Central memory CD4-positive, alpha-beta T cell (primary cell): ENCODE results near the gene SENP8.
"Not testable (repeated sequence)": the region's sequence is repeated elsewhere in the genome, so short reads cannot be mapped to it uniquely, and the experiment has no call there.

ENCODE experiments used
- DNase-seq: peaks from one replicate; pipeline ENCODE4 v3.0.0; 2022
- total RNA-seq, 3 experiments: gene quantifications; one replicate each; lab custom pipeline; 2026; lab: John Stamatoyannopoulos, UW

SENP8 gene
- total RNA-seq, result 0.39 to 3.3 (median 3.3) reads per million in 3 experiments

GRCh38 chr15:72118017-72118978 is at the start of gene SENP8, which contains the start of gene MYO9A:
SENP8 (plus strand) TSS chr15:72118403; CDS start chr15:72139624, 21,221 bp downstream.
MYO9A (minus strand) TSS chr15:72118150; CDS start chr15:72046563, 71,587 bp downstream.
- DNase-seq, result peak; percentile 98

- DNase-seq, result no peak
Observed at GRCh38 chr15:72068856-72069255, 49.3 kb upstream of the SENP8 start.

GRCh38 chr15:72070817-72071447 is 47.3 kb upstream of the SENP8 start:
- DNase-seq, result no peak

GRCh38 chr15:72071448-72071825 is 46.8 kb upstream of the SENP8 start:
- DNase-seq, result not testable (repeated sequence)

- DNase-seq, result no peak
Observed at GRCh38 chr15:72074335-72075060, 43.7 kb upstream of the SENP8 start.

GRCh38 chr15:72077950-72078349 is 40.3 kb upstream of the SENP8 start:
- no peak for DNase-seq

- DNase-seq, result no peak
Observed at GRCh38 chr15:72078887-72079286, 39.3 kb upstream of the SENP8 start.

- no peak for DNase-seq
Observed at GRCh38 chr15:72082176-72082575, 36.0 kb upstream of the SENP8 start.

GRCh38 chr15:72086010-72086697 is 32.0 kb upstream of the SENP8 start:
- DNase-seq, result no peak

GRCh38 chr15:72086920-72087648 is 31.1 kb upstream of the SENP8 start:
- no peak for DNase-seq

GRCh38 chr15:72092006-72092405 is 26.2 kb upstream of the SENP8 start:
- DNase-seq, result no peak

- DNase-seq, result no peak
Observed at GRCh38 chr15:72092691-72093090, 25.5 kb upstream of the SENP8 start.

GRCh38 chr15:72096796-72097195 is 21.4 kb upstream of the SENP8 start:
- DNase-seq, result no peak

GRCh38 chr15:72098040-72098439 is 20.2 kb upstream of the SENP8 start:
- no peak for DNase-seq

- DNase-seq, result no peak
Observed at GRCh38 chr15:72099155-72099554, 19.0 kb upstream of the SENP8 start.

GRCh38 chr15:72100551-72100950 is 17.7 kb upstream of the SENP8 start:
- not testable (repeated sequence) for DNase-seq

- DNase-seq, result no peak
Observed at GRCh38 chr15:72105111-72105510, 13.1 kb upstream of the SENP8 start.

GRCh38 chr15:72106068-72106467 is 12.1 kb upstream of the SENP8 start:
- no peak for DNase-seq

- no peak for DNase-seq
Observed at GRCh38 chr15:72110355-72110754, 7.8 kb upstream of the SENP8 start.

GRCh38 chr15:72112116-72112515 is 6.1 kb upstream of the SENP8 start:
- DNase-seq, result no peak

- DNase-seq, result no peak
Observed at GRCh38 chr15:72112805-72113204, 5.4 kb upstream of the SENP8 start.
